Endothelial cell of umbilical vein (primary cell): Measurements from ENCODE around the gene COL16A1.

ENCODE experiments used
- CTCF ChIP-seq, 2 donors: IDR thresholded peaks; 1 replicate in 1 of 2; 2 replicates in 1 of 2; pipeline ENCODE4 v1.5.1; 2011; ENCODE audit warnings: low read length in 2 of 2, mild to moderate bottlenecking in 2 of 2, moderate library complexity in 2 of 2, control low read depth in 1 of 2, inconsistent platforms in 1 of 2, low read depth in 1 of 2; ENCODE audit not compliant: insufficient read depth in 1 of 2; ENCODE audit errors: extremely low read depth in 1 of 2
- EZH2 ChIP-seq: IDR thresholded peaks from 2 replicates; pipeline ENCODE4 v1.6.1; 2012; ENCODE audit warnings: borderline replicate concordance, low read depth, mild to moderate bottlenecking, moderate library complexity, low read length, inconsistent platforms; ENCODE audit not compliant: severe bottlenecking
- JUN ChIP-seq: IDR thresholded peaks from 2 replicates; pipeline ENCODE4 v1.6.1; 2011; ENCODE audit warnings: borderline replicate concordance, low read depth; ENCODE audit not compliant: insufficient read length, insufficient read depth
- MAX ChIP-seq: IDR thresholded peaks from 2 replicates; pipeline ENCODE4 v1.6.1; 2011; ENCODE audit not compliant: insufficient read depth, insufficient read length
- POLR2A ChIP-seq: IDR thresholded peaks from 2 replicates; pipeline ENCODE4 v1.6.1; 2012; ENCODE audit warnings: low read depth, mild to moderate bottlenecking, control low read depth, low read length
- POLR2AphosphoS5 ChIP-seq: IDR thresholded peaks from 2 replicates; pipeline ENCODE4 v1.6.1; 2012; ENCODE audit warnings: low read depth, mild to moderate bottlenecking, control low read depth, low read length, moderate library complexity; ENCODE audit not compliant: insufficient read depth

GRCh38 chr1:31736675-31737074, 32.9 kb upstream of the COL16A1 start:
- TF ChIP-seq POLR2A (no peak), MAX (no peak), CTCF (IDR thresholded peaks at IDR 0.05; ENCODE audit: extremely low read depth in 1 of 2, insufficient read depth in 1 of 2, low read depth in 1 of 2, low read length in 2 of 2) (no peak), EZH2 (no peak), POLR2AphosphoS5 (no peak), JUN (no peak)
